SU-DHL-6 (cell line): ENCODE data around the gene CTNNA2.

ENCODE experiments used
- H2AFZ ChIP-seq: fragments of 200-600 bp; sonication (generic); 2 replicates; pipeline ENCODE4 v1.6.1; 2014; ENCODE audit warnings: low read depth, mild to moderate bottlenecking, moderate library complexity, mixed read lengths, antibody characterized with exemption, low read length; ENCODE audit not compliant: severe bottlenecking
- H3F3A ChIP-seq: fragments of 200-600 bp; shearing (Covaris generic); 2 replicates; pipeline ENCODE4 v1.6.0; 2016; ENCODE audit warnings: antibody characterized with exemption, mild to moderate bottlenecking; ENCODE audit not compliant: insufficient read depth
- H3K27ac ChIP-seq: fragments of 200-600 bp; sonication (generic); 2 replicates; pipeline ENCODE4 v1.5.1; 2016; ENCODE audit warnings: low read depth, mild to moderate bottlenecking, low read length, moderate library complexity, mixed read lengths
- H3K27me3 ChIP-seq: fragments of 200-600 bp; sonication (generic), shearing (Covaris generic); 2 replicates; pipeline ENCODE4 v1.6.0; 2014; ENCODE audit warnings: mild to moderate bottlenecking, low read length
- H3K36me3 ChIP-seq: fragments of 200-600 bp; sonication (generic); 2 replicates; pipeline ENCODE4 v1.6.1; 2014; ENCODE audit warnings: mild to moderate bottlenecking, low read length, mixed read lengths
- H3K4me2 ChIP-seq: fragments of 300-600, 200-600 bp; shearing (Covaris generic), sonication (generic); 2 replicates; pipeline ENCODE4 v1.6.0; 2014; ENCODE audit warnings: low read length, low read depth, mild to moderate bottlenecking; ENCODE audit not compliant: poor library complexity, severe bottlenecking
- H3K4me3 ChIP-seq: fragments of 200-600 bp; sonication (generic); 2 replicates; pipeline ENCODE4 v1.5.1; 2014; ENCODE audit warnings: antibody characterized with exemption, low read length, mild to moderate bottlenecking, mixed read lengths; ENCODE audit not compliant: insufficient read depth, poor library complexity, severe bottlenecking
- H3K79me2 ChIP-seq: fragments of 200-600 bp; sonication (generic); 2 replicates; pipeline ENCODE4 v1.6.1; 2014; ENCODE audit warnings: mild to moderate bottlenecking, low read length, moderate library complexity; ENCODE audit not compliant: insufficient read depth
- H3K9ac ChIP-seq: fragments of 200-600 bp; sonication (generic); 2 replicates; pipeline ENCODE4 v1.7.0; 2014; ENCODE audit warnings: mild to moderate bottlenecking, low read length
- H3K9me2 ChIP-seq: fragments of 200-600 bp; sonication (generic); replicated peaks from 2 replicates; pipeline ENCODE4 v1.6.1; 2014; ENCODE audit warnings: low read length; ENCODE audit not compliant: insufficient read depth
- H3K9me3 ChIP-seq: fragments of 200-600 bp; sonication (generic); 2 replicates; pipeline ENCODE4 v1.6.1; 2014; ENCODE audit warnings: low read length, mixed read lengths; ENCODE audit not compliant: insufficient read depth
- H4K20me1 ChIP-seq: fragments of 200-600 bp; sonication (generic); 2 replicates; pipeline ENCODE4 v1.6.1; 2014; ENCODE audit warnings: low read depth, mild to moderate bottlenecking, antibody characterized with exemption, low read length, moderate library complexity, mixed read lengths
- CTCF ChIP-seq: fragments of 200-600 bp; sonication (generic); IDR thresholded peaks from one replicate; pipeline ENCODE4 v1.5.1; 2017; ENCODE audit warnings: antibody characterized with exemption, mild to moderate bottlenecking, low read length, moderate library complexity; ENCODE audit not compliant: insufficient read depth, poor library complexity, severe bottlenecking
- EZH2phosphoT487 ChIP-seq: fragments of 200-600 bp; sonication (generic), shearing (Covaris generic); conservative IDR thresholded peaks from 2 replicates; pipeline ENCODE4 v1.6.1; 2018; ENCODE audit warnings: mild to moderate bottlenecking, antibody characterized with exemption, low read length, moderate library complexity, mixed read lengths

Gene CTNNA2

DNA sequence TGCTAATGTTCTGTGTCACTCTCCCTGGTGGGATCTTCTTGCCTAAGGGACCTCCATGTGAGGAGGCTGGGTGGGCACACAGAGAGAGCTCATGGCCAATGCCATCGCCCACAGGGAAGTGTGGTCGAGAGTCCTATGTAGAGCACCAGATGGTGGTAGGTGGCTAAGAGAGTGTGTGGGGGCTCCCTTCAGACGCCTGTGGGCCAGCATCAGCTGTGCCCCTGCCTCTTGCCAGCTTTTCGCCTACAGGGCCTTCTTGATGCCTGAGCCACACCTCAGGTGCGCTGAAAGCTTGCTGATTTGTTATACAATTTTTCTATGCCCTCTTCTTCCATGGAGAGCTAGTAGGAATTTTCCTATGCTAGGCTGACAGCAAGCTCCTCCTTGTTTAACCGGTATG, 753.4 kb downstream of the CTNNA2 start:
- Histone ChIP-seq H3K9me3 (no peaks in the 10 kb centered on the region), H3K27me3 (no peaks in the 10 kb centered on the region), H4K20me1 (no peaks in the 10 kb centered on the region), H3K79me2 (no peaks in the 10 kb centered on the region), H3K4me3 (no peak overlapping the region), H3K9ac (no peak overlapping the region), H3K27ac (no peak overlapping the region), H2AFZ (no peak overlapping the region), H3K4me2 (no peak overlapping the region), H3K9me2 (no peaks in the 10 kb centered on the region), H3F3A (no peaks in the 10 kb centered on the region), H3K36me3 (no peaks in the 10 kb centered on the region)
- TF ChIP-seq CTCF (no peak), EZH2phosphoT487 (no peak)

GRCh38 chr2:80269806-80270205, 757.0 kb downstream of the CTNNA2 start:
- Histone ChIP-seq H3K9me3 (no peaks in the 10 kb centered on the region), H4K20me1 (no peaks in the 10 kb centered on the region), H3K4me3 (no peak overlapping the region), H3K9me2 (no peaks in the 10 kb centered on the region), H3K36me3 (no peaks in the 10 kb centered on the region), H3F3A (no peaks in the 10 kb centered on the region), H3K9ac (no peak overlapping the region), H3K27ac (no peak overlapping the region), H3K4me2 (no peak overlapping the region), H3K27me3 (no peaks in the 10 kb centered on the region), H3K79me2 (no peaks in the 10 kb centered on the region), H2AFZ (no peak overlapping the region)
- TF ChIP-seq CTCF (no peak), EZH2phosphoT487 (no peak)

DNA sequence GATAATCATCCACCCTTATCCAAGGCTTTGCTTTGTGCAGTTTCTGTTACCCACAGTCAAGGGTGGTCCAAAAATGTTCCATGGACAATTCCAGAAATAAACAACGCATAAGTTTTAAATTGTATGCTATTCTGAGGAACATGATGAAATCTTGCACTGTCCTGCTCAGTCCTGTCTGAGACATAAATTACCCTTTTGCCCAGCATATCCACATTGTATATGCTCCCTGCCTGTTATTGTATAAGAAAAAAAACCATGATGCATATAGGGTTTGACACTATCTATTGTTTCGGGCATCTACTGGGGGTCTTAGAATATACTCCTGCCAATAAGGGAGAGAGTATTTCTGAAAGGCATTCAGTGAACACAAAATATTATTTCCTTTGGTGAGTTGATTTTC, 767.7 kb downstream of the CTNNA2 start:
- Histone ChIP-seq H3K27ac (no peak overlapping the region), H3K36me3 (no peaks in the 10 kb centered on the region), H3F3A (no peaks in the 10 kb centered on the region), H3K9me3 (no peaks in the 10 kb centered on the region), H4K20me1 (no peaks in the 10 kb centered on the region), H3K27me3 (no peaks in the 10 kb centered on the region), H2AFZ (no peak overlapping the region), H3K79me2 (no peaks in the 10 kb centered on the region), H3K4me3 (no peak overlapping the region), H3K9me2 (no peaks in the 10 kb centered on the region), H3K9ac (no peak overlapping the region), H3K4me2 (no peak overlapping the region)
- TF ChIP-seq CTCF = no peak
- TF ChIP-seq EZH2phosphoT487 = no peak

DNA sequence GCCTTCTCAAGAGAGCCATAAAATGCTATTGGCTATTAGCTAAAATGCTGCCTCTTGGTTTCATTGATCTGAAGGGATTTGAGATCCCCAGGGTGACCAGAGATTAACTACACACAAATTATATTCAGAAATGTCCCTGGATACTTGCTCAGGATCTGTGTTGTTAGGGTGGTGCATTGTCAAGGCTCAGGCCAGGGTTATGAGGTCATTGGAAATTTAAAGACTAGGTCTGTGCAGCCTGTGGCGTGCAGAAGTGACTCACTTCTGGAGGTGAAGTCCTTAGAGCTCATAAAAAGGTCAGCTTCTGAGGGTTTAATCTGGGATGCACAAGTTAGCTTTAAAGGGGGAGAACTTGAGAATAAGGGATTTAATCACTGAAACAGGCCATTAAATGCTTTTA, 768.2 kb downstream of the CTNNA2 start:
- no peaks in the 10 kb centered on the region for H4K20me1 ChIP-seq
- H3K9ac ChIP-seq = no peak overlapping the region
- H3K4me2 ChIP-seq = no peak overlapping the region
- no peaks in the 10 kb centered on the region for H3K27me3 ChIP-seq
- H2AFZ ChIP-seq = no peak overlapping the region
- no peaks in the 10 kb centered on the region for H3K36me3 ChIP-seq
- no peak overlapping the region for H3K4me3 ChIP-seq
- H3K27ac ChIP-seq = no peak overlapping the region
- TF ChIP-seq CTCF (no peak), EZH2phosphoT487 (no peak)
- no peaks in the 10 kb centered on the region for H3K9me3 ChIP-seq
- H3K79me2 ChIP-seq = no peaks in the 10 kb centered on the region
- no peaks in the 10 kb centered on the region for H3K9me2 ChIP-seq
- H3F3A ChIP-seq = no peaks in the 10 kb centered on the region
